Liver (tissue), 9 donors: ENCODE measurements around the gene ZMYND19. TPM values are rescaled to one million over a fixed set of nuclear protein-coding genes. Genes with fewer than 3 reads are reported as not detected.
"Not testable (repeated sequence)": the region's sequence is repeated elsewhere in the genome, so short reads cannot be mapped to it uniquely, and the experiment has no call there.

Experiments
- DNase-seq: peaks from one replicate; pipeline ENCODE4 v3.0.0-alpha.2; 2017; ENCODE audit warnings: low spot score
- H3K27ac ChIP-seq, 2 donors: one replicate each; pipeline ENCODE4 v1.7.0; 2013; ENCODE audit warnings: inconsistent platforms in 2 of 2, low read length in 2 of 2, control low read depth in 1 of 2, low read depth in 1 of 2, mild to moderate bottlenecking in 1 of 2
- H3K27me3 ChIP-seq, 4 donors: one replicate each; pipeline versions ENCODE4 v1.6.1 to v1.7.0; 2013; ENCODE audit warnings: low read length in 3 of 4, inconsistent platforms in 1 of 4, mild to moderate bottlenecking in 1 of 4, moderate library complexity in 1 of 4; ENCODE audit not compliant: control insufficient read depth in 4 of 4, insufficient read depth in 4 of 4
- H3K36me3 ChIP-seq, 4 donors: one replicate each; pipeline versions ENCODE4 v1.6.1 to v1.7.0; 2013; ENCODE audit warnings: low read length in 3 of 4, mild to moderate bottlenecking in 3 of 4, low read depth in 1 of 4, moderate library complexity in 1 of 4; ENCODE audit not compliant: control insufficient read depth in 4 of 4, insufficient read depth in 3 of 4
- H3K4me1 ChIP-seq, 4 donors: one replicate each; pipeline versions ENCODE4 v1.6.1 to v1.7.0; 2013; ENCODE audit warnings: low read length in 3 of 4, mild to moderate bottlenecking in 3 of 4, moderate library complexity in 1 of 4; ENCODE audit not compliant: control insufficient read depth in 4 of 4, insufficient read depth in 4 of 4
- H3K4me3 ChIP-seq, 3 donors: one replicate each; pipeline versions ENCODE4 v1.6.1 to v1.7.0; 2013; ENCODE audit warnings: low read length in 3 of 3, control low read depth in 1 of 3, low read depth in 1 of 3, mild to moderate bottlenecking in 1 of 3
- H3K9ac ChIP-seq, 2 donors: one replicate each; pipeline ENCODE4 v1.7.0; 2013; ENCODE audit warnings: low read length in 2 of 2, mild to moderate bottlenecking in 2 of 2, moderate library complexity in 2 of 2, control low read depth in 1 of 2, low read depth in 1 of 2
- H3K9me3 ChIP-seq, 4 donors: one replicate each; pipeline versions ENCODE4 v1.6.1 to v1.7.0; 2013; ENCODE audit warnings: low read length in 3 of 4; ENCODE audit not compliant: control insufficient read depth in 4 of 4
- CTCF ChIP-seq: fragments of 150-350 bp; IDR thresholded peaks from 2 replicates; pipeline ENCODE4 v1.5.1; 2017; ENCODE audit warnings: improper control_type of control experiment, low read depth, low read length; ENCODE audit not compliant: missing input control
- EGR1 ChIP-seq, 2 donors: IDR thresholded peaks; 2 replicates each; pipeline ENCODE4 v1.6.1; 2016 to 2018; ENCODE audit warnings: antibody characterized with exemption in 2 of 2, low read depth in 2 of 2
- FOXA1 ChIP-seq: IDR thresholded peaks from 2 replicates; pipeline ENCODE4 v1.6.1; 2016; ENCODE audit warnings: antibody characterized with exemption
- FOXA2 ChIP-seq: IDR thresholded peaks from 2 replicates; pipeline ENCODE4 v1.6.1; 2016; ENCODE audit warnings: antibody characterized with exemption
- GABPA ChIP-seq, 2 donors: IDR thresholded peaks in 1 of 2; conservative IDR thresholded peaks in 1 of 2; 2 replicates each; pipeline ENCODE4 v1.6.1; 2016; ENCODE audit warnings: antibody characterized with exemption in 2 of 2, mild to moderate bottlenecking in 1 of 2, moderate library complexity in 1 of 2
- HNF4A ChIP-seq, 2 donors: conservative IDR thresholded peaks; 2 replicates each; pipeline ENCODE4 v1.6.1; 2016; ENCODE audit warnings: antibody characterized with exemption in 2 of 2, mild to moderate bottlenecking in 2 of 2
- HNF4G ChIP-seq: IDR thresholded peaks from 2 replicates; pipeline ENCODE4 v1.6.1; 2016; ENCODE audit warnings: antibody characterized with exemption
- MAX ChIP-seq: IDR thresholded peaks from 2 replicates; pipeline ENCODE4 v1.6.1; 2016; ENCODE audit warnings: antibody characterized with exemption
- RAD21 ChIP-seq, 2 donors: IDR thresholded peaks; 2 replicates each; pipeline ENCODE4 v1.6.1; 2016; ENCODE audit warnings: antibody characterized with exemption in 2 of 2, mild to moderate bottlenecking in 2 of 2
- RXRA ChIP-seq, 2 donors: IDR thresholded peaks; 2 replicates each; pipeline ENCODE4 v1.6.1; 2017 to 2018; ENCODE audit warnings: antibody characterized with exemption in 2 of 2, mild to moderate bottlenecking in 1 of 2
- SP1 ChIP-seq: IDR thresholded peaks from 2 replicates; pipeline ENCODE4 v1.6.1; 2018; ENCODE audit warnings: antibody characterized with exemption, mild to moderate bottlenecking
- TAF1 ChIP-seq: conservative IDR thresholded peaks from 2 replicates; pipeline ENCODE4 v1.6.1; 2016; ENCODE audit warnings: antibody characterized with exemption, mild to moderate bottlenecking
- YY1 ChIP-seq: IDR thresholded peaks from 2 replicates; pipeline ENCODE4 v1.6.1; 2016; ENCODE audit warnings: antibody characterized with exemption, mild to moderate bottlenecking
- ZBTB33 ChIP-seq: IDR thresholded peaks from 2 replicates; pipeline ENCODE4 v1.6.1; 2016; ENCODE audit warnings: antibody characterized with exemption
- WGBS: extraction: QIAGEN DNeasy Blood & Tissue Kit; methylation state at CpG from one replicate; pipeline ENCODE4 v1.1.7; 2013; 5-methylcytosine and 5-hydroxymethylcytosine counted together
- polyA plus RNA-seq, 2 donors: library from polyadenylated mRNA; stranded (reverse) in 1 of 2; unstranded in 1 of 2; fragments of 200-250 nt in 1 of 2; fragments of >200 nt in 1 of 2; fragmentation: Nextera tagmentation in 1 of 2; extraction: Ambion mirVana in 1 of 2; gene quantifications; one replicate each; pipeline versions ENCODE4 v1.2.1 to v1.2.3, GENCODE V29; 2013 to 2015
- total RNA-seq, 2 donors: library from RNA; depleted of rRNA; stranded (reverse); fragments of >200 nt; gene quantifications; one replicate each; pipeline ENCODE4 v1.2.3, GENCODE V29; 2014
- donor health status: healthy.
- donor health status: healthy.
- donor health status: healthy.
- donor health status: healthy.
- donor health status: healthy.

Gene ZMYND19
- total and polyA plus RNA-seq, 4 donors = 2.4 to 7.1 (median 7.0) TPM

GRCh38 chr9:137552022-137552768 is 38.1 kb downstream of the ZMYND19 start:
- 5% methylated on average over 58 of the region's 58 CpGs for whole genome bisulfite sequencing
- Histone ChIP-seq H3K27ac (peak overlapping the region; percentile 65 to 75), H3K27me3 (no peaks in the 10 kb centered on the region), H3K36me3 (peaks cover 0 to 23% (median 6%) of the 10 kb centered on the region in 4 donors), H3K4me1 (peaks cover 11 to 55% (median 26%) of the 10 kb centered on the region in 4 donors), H3K9me3 (no peaks in the 10 kb centered on the region), H3K9ac (peak overlapping the region; percentile 19 to 81), H3K4me3 (peak overlapping the region; percentile 73 to 94 (median 92))
- TF ChIP-seq RXRA (IDR thresholded peaks at IDR 0.05) = peak in 1 of 2 donors; percentile 18
- TF ChIP-seq MAX = no peak
- TF ChIP-seq HNF4G = no peak
- no peak for TF ChIP-seq EGR1 (IDR thresholded peaks at IDR 0.05; ENCODE audit: low read depth in 2 of 2)
- TF ChIP-seq CTCF = no peak
- TF ChIP-seq SP1 = no peak
- no peak for TF ChIP-seq TAF1
- TF ChIP-seq HNF4A (conservative IDR thresholded peaks at IDR 0.05) = peak; percentile 21 to 36
- TF ChIP-seq RAD21 (IDR thresholded peaks at IDR 0.05) = no peak
- DNase-seq = peak; percentile 44

- TF ChIP-seq HNF4A (conservative IDR thresholded peaks at IDR 0.05) = no peak
- peak in 1 of 2 donors; percentile 31 for TF ChIP-seq GABPA (IDR thresholded peaks at IDR 0.05 in 1 of 2, conservative IDR thresholded peaks at IDR 0.05 in 1 of 2)
- no peak for TF ChIP-seq RXRA (IDR thresholded peaks at IDR 0.05)
- no peak for TF ChIP-seq FOXA2
- no peak for TF ChIP-seq TAF1
- TF ChIP-seq CTCF = peak; percentile 36
- TF ChIP-seq ZBTB33 = no peak
- TF ChIP-seq HNF4G = no peak
- no peak for TF ChIP-seq FOXA1
- no peak for TF ChIP-seq YY1
- TF ChIP-seq RAD21 (IDR thresholded peaks at IDR 0.05) = peak in 1 of 2 donors; percentile 15
- TF ChIP-seq EGR1 (IDR thresholded peaks at IDR 0.05; ENCODE audit: low read depth in 2 of 2) = no peak
- peak; percentile 60 for TF ChIP-seq SP1
- TF ChIP-seq MAX = no peak
- DNase-seq = peak; percentile 91
- Histone ChIP-seq H3K27me3 (no peaks in the 10 kb centered on the region), H3K27ac (peak within 1 kb of the TSS; percentile 68 to 75), H3K9ac (peak within 1 kb of the TSS; percentile 19 to 81), H3K4me3 (peak within 1 kb of the TSS; percentile 73 to 94 (median 92)), H3K36me3 (peaks cover 0 to 19% (median 6%) of the 10 kb centered on the region in 4 donors), H3K4me1 (peaks cover 11 to 54% (median 26%) of the 10 kb centered on the region in 4 donors), H3K9me3 (no peaks in the 10 kb centered on the region)
- WGBS = under 1% methylated on average over 106 of the region's 106 CpGs
Observed at GRCh38 chr9:137551264-137552021, 38.9 kb downstream of the ZMYND19 start, which contains the start of gene MRPL41. Gene MRPL41 (plus strand): TSS chr9:137551879. CDS start chr9:137552082, 203 bp downstream.

GRCh38 chr9:137550958-137551263 is 39.4 kb downstream of the ZMYND19 start:
- peak overlapping the region; percentile 60 to 68 for H3K27ac ChIP-seq
- H3K4me1 ChIP-seq = peaks cover 11 to 48% (median 26%) of the 10 kb centered on the region in 4 donors
- not testable (repeated sequence) for H3K9me3 ChIP-seq, H3K27me3 ChIP-seq, DNase-seq, H3K9ac ChIP-seq
- WGBS = under 1% methylated on average over 17 of the region's 17 CpGs
- H3K4me3 ChIP-seq = peak overlapping the region in 2 of 3 donors; percentile 62 to 94
- H3K36me3 ChIP-seq = peaks cover 0 to 14% (median 4%) of the 10 kb centered on the region in 4 donors
